H1 (cell line): ENCODE measurements around the gene PRSS8.
"Not testable (repeated sequence)": the region's sequence is repeated elsewhere in the genome, so short reads cannot be mapped to it uniquely, and the experiment has no call there.

Experiments used
- CHD1 ChIP-seq: IDR thresholded peaks from 2 replicates; pipeline ENCODE4 v1.6.1; 2012; ENCODE audit warnings: low read depth, low read length, improper control_type of control experiment
- CTCF ChIP-seq, 3 experiments: IDR thresholded peaks; 1 replicate in 2 of 3; 2 replicates in 1 of 3; pipeline versions ENCODE4 v1.5.1 to v1.6.1; 2011; ENCODE audit warnings: low read length in 3 of 3, mild to moderate bottlenecking in 3 of 3, inconsistent platforms in 2 of 3, low read depth in 1 of 3, moderate library complexity in 1 of 3; ENCODE audit not compliant: insufficient read depth in 1 of 3; ENCODE audit errors: control extremely low read depth in 1 of 3
- EP300 ChIP-seq, 2 experiments: IDR thresholded peaks; 1 replicate in 1 of 2; 2 replicates in 1 of 2; pipeline ENCODE4 v1.6.1; 2011 to 2012; ENCODE audit warnings: low read depth in 2 of 2, low read length in 2 of 2, mild to moderate bottlenecking in 2 of 2, borderline replicate concordance in 1 of 2, inconsistent platforms in 1 of 2, moderate library complexity in 1 of 2
- HDAC2 ChIP-seq, 2 experiments: fragments of 300-600 bp in 1 of 2; sonication (generic) in 1 of 2; IDR thresholded peaks; 2 replicates each; pipeline ENCODE4 v1.6.1; 2011 to 2012; ENCODE audit warnings: low read depth in 2 of 2, low read length in 2 of 2, mild to moderate bottlenecking in 2 of 2, moderate library complexity in 2 of 2, borderline replicate concordance in 1 of 2, inconsistent platforms in 1 of 2
- JUN ChIP-seq: IDR thresholded peaks from 2 replicates; pipeline ENCODE4 v1.6.1; 2011; ENCODE audit warnings: low read depth, mild to moderate bottlenecking, improper control_type of control experiment, low read length
- PHF8 ChIP-seq: fragments of 200-600 bp; sonication (generic); conservative IDR thresholded peaks from 2 replicates; pipeline ENCODE4 v1.7.1; 2012; ENCODE audit warnings: low read depth, mild to moderate bottlenecking, inconsistent platforms, low read length, moderate library complexity
- TAF1 ChIP-seq: IDR thresholded peaks from 2 replicates; pipeline ENCODE4 v1.6.1; 2011; ENCODE audit warnings: mild to moderate bottlenecking, low read depth, low read length
- ZNF274 ChIP-seq: IDR thresholded peaks from 2 replicates; pipeline ENCODE4 v1.7.0; 2012; ENCODE audit warnings: low read length, borderline replicate concordance; ENCODE audit errors: extremely low read depth
- TF ChIP-seq, protein P1 (sequence below): fragments of 300-600 bp; sonication (generic); IDR thresholded peaks from 2 replicates; pipeline ENCODE4 v1.7.1; 2012; ENCODE audit warnings: low read length, moderate library complexity, mild to moderate bottlenecking, inconsistent platforms; ENCODE audit not compliant: insufficient replicate concordance

GRCh38 chr16:31170048-31170447, 34.5 kb upstream of the PRSS8 start:
- TF ChIP-seq EP300 (IDR thresholded peaks at IDR 0.05; ENCODE audit: borderline replicate concordance in 1 of 2, low read depth in 2 of 2, low read length in 2 of 2); CTCF (IDR thresholded peaks at IDR 0.05; ENCODE audit: control extremely low read depth in 1 of 3, insufficient read depth in 1 of 3, low read depth in 1 of 3, low read length in 3 of 3); PHF8; HDAC2 (IDR thresholded peaks at IDR 0.05; ENCODE audit: borderline replicate concordance in 1 of 2, low read depth in 2 of 2, low read length in 2 of 2); JUN; ZNF274; TAF1; CHD1: not testable (repeated sequence)
- TF ChIP-seq, protein P1, sequence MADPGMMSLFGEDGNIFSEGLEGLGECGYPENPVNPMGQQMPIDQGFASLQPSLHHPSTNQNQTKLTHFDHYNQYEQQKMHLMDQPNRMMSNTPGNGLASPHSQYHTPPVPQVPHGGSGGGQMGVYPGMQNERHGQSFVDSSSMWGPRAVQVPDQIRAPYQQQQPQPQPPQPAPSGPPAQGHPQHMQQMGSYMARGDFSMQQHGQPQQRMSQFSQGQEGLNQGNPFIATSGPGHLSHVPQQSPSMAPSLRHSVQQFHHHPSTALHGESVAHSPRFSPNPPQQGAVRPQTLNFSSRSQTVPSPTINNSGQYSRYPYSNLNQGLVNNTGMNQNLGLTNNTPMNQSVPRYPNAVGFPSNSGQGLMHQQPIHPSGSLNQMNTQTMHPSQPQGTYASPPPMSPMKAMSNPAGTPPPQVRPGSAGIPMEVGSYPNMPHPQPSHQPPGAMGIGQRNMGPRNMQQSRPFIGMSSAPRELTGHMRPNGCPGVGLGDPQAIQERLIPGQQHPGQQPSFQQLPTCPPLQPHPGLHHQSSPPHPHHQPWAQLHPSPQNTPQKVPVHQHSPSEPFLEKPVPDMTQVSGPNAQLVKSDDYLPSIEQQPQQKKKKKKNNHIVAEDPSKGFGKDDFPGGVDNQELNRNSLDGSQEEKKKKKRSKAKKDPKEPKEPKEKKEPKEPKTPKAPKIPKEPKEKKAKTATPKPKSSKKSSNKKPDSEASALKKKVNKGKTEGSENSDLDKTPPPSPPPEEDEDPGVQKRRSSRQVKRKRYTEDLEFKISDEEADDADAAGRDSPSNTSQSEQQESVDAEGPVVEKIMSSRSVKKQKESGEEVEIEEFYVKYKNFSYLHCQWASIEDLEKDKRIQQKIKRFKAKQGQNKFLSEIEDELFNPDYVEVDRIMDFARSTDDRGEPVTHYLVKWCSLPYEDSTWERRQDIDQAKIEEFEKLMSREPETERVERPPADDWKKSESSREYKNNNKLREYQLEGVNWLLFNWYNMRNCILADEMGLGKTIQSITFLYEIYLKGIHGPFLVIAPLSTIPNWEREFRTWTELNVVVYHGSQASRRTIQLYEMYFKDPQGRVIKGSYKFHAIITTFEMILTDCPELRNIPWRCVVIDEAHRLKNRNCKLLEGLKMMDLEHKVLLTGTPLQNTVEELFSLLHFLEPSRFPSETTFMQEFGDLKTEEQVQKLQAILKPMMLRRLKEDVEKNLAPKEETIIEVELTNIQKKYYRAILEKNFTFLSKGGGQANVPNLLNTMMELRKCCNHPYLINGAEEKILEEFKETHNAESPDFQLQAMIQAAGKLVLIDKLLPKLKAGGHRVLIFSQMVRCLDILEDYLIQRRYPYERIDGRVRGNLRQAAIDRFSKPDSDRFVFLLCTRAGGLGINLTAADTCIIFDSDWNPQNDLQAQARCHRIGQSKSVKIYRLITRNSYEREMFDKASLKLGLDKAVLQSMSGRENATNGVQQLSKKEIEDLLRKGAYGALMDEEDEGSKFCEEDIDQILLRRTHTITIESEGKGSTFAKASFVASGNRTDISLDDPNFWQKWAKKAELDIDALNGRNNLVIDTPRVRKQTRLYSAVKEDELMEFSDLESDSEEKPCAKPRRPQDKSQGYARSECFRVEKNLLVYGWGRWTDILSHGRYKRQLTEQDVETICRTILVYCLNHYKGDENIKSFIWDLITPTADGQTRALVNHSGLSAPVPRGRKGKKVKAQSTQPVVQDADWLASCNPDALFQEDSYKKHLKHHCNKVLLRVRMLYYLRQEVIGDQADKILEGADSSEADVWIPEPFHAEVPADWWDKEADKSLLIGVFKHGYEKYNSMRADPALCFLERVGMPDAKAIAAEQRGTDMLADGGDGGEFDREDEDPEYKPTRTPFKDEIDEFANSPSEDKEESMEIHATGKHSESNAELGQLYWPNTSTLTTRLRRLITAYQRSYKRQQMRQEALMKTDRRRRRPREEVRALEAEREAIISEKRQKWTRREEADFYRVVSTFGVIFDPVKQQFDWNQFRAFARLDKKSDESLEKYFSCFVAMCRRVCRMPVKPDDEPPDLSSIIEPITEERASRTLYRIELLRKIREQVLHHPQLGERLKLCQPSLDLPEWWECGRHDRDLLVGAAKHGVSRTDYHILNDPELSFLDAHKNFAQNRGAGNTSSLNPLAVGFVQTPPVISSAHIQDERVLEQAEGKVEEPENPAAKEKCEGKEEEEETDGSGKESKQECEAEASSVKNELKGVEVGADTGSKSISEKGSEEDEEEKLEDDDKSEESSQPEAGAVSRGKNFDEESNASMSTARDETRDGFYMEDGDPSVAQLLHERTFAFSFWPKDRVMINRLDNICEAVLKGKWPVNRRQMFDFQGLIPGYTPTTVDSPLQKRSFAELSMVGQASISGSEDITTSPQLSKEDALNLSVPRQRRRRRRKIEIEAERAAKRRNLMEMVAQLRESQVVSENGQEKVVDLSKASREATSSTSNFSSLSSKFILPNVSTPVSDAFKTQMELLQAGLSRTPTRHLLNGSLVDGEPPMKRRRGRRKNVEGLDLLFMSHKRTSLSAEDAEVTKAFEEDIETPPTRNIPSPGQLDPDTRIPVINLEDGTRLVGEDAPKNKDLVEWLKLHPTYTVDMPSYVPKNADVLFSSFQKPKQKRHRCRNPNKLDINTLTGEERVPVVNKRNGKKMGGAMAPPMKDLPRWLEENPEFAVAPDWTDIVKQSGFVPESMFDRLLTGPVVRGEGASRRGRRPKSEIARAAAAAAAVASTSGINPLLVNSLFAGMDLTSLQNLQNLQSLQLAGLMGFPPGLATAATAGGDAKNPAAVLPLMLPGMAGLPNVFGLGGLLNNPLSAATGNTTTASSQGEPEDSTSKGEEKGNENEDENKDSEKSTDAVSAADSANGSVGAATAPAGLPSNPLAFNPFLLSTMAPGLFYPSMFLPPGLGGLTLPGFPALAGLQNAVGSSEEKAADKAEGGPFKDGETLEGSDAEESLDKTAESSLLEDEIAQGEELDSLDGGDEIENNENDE, result not testable (repeated sequence)
